ENCODE results near the gene CGAS.
"Not testable (repeated sequence)": the region's sequence is repeated elsewhere in the genome, so short reads cannot be mapped to it uniquely, and the experiment has no call there.

CGAS gene

DNA sequence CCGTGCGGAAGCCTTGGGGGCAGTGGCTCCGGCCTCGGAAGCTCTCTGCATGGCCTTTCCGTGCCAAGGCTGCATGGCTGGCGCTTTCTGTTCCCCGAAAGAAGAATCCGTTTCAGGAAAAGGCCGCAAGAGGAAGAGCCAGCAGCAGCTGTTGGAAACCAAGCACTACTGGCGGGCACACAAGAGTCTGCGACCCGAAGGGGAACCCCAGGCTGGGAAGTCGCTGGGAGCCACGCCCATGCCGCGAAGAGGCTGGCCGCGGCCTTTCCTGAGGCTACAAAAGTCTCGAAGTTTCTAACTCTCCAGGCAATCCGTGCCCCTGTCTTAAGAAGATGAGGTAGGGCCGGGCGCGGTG, at the start of gene CGAS:
CGAS (minus strand) TSS at position 191 of the 355 bp plus-strand sequence; CDS start at position 75, 116 bp downstream.
- DNase-seq = peak in 40 of 56 donors; percentile 2 to 60 (median 28)

DNA sequence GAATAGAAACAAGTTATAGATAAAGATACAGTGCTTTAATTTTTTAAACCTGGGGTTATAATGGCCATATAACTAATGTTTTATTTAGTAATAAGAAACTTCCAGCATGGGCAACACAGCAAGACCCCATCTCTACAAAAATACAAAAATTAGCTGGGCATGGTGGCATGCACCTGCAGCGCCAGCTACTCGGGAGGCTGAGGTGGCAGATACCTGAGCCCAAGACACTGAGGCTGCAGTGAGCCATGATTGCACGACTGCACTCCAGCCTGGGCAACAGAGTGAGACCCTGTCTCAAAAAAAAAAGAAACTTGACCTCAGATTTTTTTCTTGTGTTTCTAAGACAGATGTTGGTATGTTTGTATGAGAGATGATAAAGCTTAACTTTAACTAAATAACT, 45.8 kb upstream of the CGAS start:
- DNase-seq = no peak

DNA sequence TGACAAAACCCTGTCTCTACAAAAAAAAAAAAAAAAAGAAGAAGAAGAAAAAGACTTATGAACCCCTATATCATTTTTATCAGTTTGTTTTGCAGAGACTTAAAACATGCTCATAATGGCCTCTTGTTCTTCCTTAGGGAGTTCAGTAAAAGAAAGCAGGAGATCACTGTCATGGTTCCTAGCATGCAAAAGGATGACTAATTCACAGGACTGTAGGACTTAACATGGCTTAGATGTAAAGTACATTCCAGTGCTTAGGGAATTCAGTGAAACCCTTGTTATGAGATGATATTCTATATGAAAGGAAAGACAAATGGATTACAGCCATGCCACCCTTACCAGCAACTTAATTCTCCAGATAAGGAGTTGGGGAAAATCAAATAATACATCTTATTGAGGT, 39.3 kb upstream of the CGAS start:
- DNase-seq = no peak

DNA sequence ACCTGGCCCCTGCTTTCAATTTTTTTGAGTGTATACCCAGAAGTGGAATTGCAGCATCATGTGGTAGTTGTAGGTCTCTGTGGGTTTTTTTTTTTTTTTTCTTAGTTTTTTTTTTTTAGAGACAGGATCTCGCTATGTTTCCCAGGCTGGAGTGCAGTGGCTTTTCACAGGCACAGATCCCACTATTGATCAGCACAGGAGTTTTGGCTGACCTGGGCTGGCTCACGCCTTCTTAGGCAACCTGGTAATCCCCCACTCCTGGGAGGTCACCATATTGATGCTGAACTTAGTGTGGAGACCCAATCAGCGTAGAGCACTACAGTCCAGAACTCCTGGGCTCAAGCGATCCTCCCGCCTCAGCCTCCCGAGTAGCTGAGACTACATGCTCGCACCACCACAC, 35.4 kb upstream of the CGAS start:
- DNase-seq = no peak

DNA sequence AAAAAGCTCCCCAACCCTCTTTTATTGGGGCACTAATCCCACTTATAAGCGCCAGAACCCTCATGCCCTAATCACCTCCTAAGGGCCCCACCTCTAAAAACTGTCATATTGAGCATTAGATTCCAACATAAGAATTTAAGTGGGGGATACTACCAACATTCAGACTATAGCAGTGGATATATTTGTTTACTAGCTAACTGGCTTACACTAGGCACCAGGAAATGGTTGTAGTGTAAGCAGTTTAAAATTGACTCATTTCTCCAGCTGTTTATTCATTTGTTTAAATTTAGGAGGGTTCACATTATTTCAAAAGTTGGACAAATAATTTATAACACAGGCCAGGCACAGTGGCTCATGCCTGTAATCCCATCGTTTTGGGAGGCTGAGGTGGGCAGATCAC, 32.3 kb upstream of the CGAS start:
- DNase-seq = no peak

DNA sequence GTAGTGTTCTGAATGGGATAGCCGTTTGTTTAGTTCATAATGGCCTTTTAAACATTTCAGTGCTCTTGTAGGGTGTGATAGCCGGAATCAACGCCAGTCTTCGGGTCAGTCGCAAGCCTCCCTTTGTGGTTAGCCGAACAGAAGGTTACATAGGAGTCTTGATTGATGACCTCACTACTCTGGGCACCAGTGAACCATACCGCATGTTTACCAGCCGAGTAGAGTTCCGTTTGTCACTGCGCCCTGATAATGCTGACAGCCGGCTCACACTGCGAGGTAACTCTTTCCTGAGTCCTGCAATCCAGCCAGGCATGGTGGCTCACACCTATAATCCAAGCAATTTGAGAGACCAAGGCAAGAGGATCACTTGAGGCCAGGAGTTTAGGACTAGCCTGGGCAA, 29.9 kb upstream of the CGAS start:
- DNase-seq = no peak

DNA sequence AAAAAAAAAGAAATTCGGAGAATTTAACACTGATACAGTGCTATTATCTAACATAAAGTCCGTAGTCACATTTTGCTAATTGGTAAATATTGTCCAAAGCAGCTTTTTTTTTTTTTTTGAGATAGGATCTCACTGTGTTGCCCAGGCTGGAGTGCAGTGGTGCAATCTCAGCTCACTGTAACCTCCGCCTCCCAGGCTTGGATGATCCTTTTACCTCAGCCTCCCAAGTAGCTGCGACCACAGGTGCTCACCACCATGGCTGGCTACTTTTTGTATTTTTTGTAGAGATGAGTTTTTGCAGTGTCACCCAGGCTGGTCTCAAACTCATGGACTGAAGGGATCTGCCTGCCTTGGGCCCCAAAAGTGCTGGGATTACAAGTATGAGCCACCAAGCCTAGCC, 25.3 kb upstream of the CGAS start:
- DNase-seq = no peak

DNA sequence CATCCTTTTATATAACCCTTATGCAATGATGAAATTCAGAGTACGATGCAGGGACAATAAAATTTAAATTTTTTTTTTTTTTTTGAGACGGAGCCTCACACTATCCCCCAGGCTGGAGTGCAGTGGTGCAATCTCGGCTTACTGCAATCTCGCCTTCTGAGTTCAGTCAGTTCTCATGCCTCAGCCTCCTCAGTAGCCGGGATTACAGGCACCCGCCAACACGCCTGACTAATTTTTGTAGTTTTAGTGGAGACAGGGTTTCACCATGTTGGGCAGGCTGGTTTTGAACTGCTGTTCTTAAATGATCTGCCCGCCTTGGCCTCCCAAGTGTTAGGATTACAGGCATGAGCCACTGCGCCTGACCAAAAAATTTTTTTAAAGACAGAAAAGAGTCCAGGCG, 24.6 kb upstream of the CGAS start:
- no peak for DNase-seq

DNA sequence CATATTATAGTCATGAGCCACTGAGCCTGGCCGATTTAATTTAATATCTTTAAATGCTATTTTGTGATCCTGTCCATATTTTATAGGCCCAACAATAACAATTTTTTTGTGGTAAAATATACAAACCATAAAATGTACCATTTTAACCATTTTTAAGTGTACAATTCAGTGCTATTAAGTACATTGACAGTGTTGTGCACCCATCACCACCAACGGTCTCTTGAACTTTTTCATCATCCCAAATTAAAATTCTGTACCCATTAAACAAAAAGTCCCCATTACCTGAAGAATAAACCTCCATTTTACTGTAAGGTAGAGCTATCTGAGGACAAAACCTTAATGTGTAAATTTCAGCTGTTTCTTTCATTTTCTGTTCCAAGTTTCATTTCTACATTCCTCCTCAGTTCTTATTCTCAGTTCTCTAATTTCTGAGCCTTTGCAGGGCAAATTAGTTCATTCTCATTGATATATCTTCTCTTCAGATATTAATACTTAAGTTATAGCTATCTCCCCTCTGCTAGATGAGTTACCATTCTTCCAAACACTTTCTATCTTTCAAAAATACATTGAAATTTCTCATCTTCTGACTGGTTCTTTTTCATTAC, 19.7 kb upstream of the CGAS start:
- DNase-seq = no peak

DNA sequence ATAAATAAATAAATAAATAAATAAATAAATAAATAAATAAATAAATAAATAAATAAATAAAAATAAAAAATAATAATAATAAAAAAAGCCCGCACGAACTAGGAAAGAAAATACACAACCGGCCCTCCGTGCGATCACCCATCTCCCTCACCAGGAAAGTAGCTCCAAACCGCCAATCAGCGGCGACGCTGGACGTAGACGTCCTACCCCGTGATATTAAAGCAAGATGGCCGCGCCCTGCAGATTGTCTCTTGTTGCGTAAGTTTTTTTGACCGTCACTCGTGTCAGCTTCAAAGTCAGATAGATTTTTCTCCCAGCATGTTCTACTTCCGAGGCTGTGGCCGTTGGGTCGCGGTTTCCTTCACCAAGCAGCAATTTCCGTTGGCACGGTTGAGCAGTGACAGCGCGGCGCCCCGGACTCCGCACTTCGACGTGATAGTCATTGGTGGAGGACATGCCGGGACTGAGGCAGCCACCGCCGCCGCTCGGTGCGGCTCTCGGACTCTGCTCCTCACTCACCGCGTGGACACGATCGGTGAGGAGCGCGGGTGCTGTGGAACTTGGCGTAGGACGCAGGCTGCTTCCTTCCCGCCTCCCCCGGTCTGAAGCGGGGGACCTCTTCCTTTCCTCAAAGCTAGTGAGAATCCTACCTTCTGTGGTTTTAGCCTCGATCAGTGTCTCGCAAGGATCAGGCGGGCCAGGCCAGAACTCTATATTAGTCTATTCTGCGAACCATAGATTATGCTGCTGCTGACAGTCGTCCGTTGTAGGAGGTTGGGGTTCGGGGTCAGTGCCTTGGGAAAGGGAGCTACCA, 9.6 kb upstream of the CGAS start, which contains the start of gene MTO1:
MTO1 (plus strand) TSS at position 201 of the 814 bp plus-strand sequence; CDS start at position 319, 118 bp downstream.
- DNase-seq = peak; percentile 22 to 95 (median 78)

DNA sequence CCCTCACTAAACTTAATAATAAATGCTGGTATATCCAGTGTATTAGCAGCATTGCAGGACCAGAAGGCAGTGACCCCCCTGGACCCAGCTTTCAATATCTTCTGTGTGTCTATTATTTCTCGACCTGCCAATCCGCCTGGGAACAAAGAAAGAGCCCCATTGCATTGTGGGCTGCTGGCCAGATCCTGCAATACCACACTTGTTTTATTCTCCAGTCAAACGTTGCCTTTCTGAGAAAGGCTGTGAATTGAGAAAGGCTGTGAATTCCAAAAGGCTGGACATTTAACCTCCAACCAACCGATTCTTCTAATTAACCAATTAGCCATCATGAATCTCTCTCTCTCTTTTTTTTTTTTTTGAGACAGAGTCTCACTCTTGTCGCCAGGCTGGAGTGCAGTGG, 8.0 kb upstream of the CGAS start:
- DNase-seq = peak in 43 of 56 donors; percentile 1 to 63 (median 18)

DNA sequence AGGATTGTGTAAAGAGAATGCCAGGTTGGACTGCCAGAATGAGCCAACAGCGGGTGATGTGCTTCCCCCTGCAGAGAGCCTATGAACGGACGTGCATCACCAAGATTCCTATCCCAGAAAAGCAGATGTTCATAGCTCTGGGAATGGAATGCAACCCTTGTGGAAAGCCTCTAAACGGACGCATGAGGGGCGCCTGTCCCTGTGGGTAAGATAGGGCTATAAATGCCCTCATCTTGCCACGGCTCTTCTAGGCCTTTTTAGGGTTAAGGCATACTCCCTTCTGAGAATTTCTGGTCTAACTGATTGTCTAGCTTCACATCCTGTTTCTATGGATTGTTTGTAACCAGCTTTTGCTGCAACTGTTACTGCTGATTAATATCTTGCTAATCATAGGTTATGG, 7.4 kb upstream of the CGAS start:
- DNase-seq = not testable (repeated sequence)

DNA sequence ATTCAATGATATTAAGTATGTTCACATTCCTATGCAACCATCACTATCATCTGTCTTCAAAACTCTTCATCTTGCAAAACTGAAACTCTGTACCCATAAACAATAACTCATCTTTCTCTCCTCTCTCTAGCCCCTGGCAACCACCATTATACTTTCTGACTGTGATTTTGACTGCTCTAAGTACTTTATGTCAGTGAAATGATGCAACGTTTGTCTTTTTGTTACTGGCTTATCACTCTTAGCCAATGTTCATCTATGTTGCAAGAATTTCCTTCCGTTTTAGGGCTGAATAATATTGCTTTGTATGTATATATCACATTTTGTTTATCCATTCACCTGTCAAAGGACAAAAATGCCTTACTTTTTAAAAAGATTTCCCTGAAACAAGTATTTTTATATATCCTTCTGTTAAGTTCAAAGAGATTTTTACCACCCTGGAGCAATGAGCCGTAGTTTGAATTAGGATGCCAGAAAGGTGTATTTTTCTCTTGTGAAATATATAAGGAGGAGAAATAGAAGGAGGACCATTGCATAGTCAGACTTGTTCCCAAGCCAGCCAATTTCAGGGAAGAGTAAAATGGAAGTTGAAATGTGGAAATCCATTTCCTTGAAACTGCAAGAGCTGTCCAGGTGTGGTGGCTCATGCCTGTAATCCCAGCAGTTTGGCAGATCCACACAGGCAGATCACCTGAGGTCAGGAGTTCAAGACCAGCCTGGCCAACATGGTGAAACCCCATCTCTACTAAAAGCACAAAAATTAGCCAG, 4.0 kb upstream of the CGAS start:
- no peak for DNase-seq

DNA sequence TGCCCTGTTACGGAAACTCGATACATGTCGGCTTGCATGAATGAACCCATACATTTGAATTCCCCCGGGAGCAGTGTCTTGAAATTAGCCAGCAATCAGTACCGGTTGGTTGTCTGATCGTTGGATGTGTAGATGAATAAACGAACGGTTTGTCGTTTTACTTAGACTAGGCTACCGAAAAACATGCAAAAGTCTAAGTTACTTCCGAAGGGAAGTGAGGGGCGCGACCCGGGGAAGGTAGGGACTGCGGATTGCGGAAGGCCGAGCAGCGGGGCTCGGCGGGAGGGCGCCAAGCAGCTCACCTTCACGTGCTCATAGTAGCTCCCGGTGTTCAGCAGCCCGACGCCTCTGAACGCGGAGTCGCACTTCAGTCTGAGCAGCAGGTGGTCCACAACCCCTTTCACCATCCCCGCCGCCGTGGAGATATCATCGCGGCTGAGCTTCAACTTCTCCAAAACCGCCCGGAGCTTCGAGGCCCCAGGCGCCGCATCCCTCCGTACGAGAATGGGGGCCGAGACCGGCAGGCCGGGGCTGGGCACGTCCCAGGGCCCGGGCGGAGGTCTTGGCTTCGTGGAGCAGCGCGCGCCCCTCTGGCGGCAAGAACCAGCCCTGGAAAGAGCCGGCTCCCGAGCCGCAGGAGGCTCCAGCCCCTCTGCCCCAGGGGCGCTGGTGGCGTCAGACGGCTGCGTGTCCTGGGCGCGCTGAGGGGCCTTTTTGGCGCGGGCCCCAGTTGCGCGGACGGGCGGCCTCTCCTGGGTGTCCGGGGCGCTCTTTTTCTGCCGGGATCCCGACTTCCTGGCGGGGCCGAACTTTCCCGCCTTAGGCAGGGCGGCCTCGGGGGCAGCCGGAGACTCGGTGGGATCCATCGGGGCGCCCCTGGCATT, 632 bp downstream of the CGAS start:
- peak in 15 of 56 donors; percentile 2 to 37 (median 23) for DNase-seq

DNA sequence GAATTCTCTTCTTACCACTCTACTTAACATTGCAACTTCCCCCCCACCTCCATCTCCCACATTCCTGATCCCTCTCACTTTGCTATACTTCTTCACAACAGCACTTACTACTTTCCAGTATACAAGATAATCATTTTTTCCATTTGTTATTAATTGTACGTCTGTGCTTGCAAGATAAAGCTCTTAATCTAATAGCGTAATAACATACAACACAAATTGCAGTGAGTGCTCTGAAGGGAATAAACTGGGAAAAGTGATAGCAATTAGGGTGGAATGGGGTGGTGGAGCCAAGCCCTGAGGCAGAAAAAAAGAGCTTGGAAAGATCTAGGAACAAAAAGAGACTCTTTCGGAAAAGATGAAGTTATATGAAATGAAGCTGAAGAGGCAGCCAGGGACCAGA, 8.5 kb downstream of the CGAS start:
- no peak for DNase-seq

DNA sequence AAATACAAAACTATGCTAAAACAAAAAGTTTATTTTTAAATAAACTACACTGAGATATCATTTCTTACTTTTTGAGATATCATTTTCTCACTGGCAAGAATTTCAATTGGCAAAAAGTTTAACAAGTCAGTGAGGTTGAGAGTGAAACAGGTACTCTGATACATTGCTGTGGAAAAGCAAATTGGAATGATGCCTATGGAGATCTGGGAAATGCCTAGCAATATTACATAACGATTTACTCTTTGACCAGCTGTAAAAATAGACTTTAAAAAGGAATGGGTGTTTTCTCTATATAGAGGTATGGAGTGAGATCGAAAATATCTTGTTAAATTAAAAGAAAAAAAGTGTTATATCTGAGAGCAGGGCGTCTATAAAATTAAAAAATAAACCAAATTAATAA, 16.9 kb downstream of the CGAS start:
- DNase-seq = no peak

DNA sequence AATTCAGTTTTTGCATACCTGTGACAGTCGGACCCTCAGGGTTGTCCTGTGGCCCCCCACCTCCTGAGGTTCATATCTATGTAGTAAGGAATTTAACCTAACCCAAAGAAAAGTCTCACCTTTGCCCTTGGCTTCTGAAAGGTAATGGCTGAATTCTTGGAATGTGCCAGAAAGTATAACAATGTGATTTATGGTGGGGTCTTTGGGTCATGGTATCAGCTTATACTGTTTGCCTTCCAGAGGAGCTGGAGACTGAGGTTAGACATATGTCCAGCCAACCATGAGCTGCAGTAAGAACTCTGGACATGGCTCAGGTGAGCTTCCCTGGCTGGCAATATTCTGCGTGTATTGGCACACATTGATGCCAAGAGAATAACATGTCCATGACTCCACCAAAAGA, 30.6 kb downstream of the CGAS start:
- no peak for DNase-seq

DNA sequence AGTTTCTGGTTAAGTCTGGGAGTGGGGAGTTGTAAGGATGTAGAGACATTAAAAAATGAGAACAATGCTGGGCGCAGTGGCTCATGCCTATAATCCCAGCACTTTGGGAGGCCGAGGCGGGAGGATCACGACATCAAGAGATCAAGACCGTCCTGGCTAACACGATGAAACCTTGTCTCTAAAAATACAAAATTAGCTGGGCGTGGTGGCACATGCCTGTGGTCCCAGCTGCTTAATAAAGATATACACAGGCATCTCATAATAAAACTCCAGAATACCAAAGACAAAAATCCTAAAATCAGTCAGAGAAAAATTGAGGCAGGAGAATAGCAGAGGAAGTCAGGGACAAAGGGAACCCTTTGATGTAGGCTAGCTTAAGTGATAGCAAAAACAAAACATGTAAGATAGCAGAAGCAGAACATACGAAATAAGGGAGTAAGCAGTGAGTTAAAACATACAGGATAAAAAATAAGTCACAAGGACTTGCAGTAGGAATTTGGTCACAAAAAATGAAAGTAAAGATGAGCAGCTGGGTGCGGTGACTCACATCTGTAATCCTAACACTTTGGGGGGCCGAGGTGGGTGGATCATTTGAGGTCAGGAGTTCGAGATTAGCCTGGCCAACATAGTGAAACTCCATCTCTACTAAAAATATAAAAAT, 33.9 kb downstream of the CGAS start:
- DNase-seq = no peak

DNA sequence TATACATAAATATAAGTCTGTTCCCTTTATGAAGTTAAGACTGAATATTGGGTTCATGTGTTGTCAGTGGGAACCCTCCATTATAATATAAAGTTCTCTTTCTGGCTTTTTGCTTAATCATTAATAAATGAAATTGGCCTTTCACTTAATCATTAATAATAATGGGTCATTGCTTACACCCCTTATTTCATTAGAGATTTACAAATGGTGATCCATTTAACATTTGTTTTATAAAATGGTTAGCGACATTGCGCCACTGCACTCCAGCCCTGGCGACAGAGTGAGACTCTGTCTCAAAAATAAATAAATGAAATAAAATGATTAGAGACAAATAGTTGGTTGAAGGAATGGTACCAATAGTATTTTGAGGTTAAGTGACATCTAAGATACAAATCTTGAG, 39.0 kb downstream of the CGAS start:
- DNase-seq = no peak

DNA sequence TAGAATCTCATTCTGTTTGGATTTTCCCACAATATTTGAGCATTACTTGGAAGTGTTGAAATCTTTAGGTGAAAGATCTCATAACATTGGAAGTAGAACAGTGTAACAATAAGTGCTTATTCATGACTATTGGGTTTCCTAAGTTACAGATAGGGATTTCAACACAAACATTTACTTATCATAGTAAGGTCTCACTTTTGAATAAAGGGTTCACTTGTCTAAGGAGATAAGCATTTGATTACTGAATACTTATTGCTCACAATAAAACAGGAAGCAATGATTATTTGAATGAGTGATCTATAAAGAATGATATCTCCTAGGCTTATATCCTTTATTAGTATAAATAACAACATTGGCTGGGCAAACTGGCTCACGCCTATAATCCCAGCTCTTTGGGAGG, 42.7 kb downstream of the CGAS start:
- DNase-seq = no peak

DNA sequence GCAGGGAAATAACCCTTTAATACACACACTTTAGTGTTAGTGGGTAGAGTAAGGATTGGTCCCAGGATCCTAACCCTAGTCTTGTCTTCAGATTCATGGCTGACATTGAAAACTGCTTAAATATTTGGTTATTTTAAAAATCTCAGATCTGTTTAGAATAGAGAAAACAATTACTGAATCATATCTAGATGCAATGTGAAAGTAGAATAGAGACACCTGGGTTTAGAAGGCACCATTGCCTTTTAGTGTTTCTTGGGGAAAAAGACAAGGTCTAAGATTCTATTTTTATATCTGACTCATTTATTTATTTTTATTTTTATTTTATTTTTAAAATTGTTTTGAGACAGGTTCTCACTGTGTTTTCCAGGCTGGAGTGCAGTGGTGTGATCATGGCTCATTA, 51.4 kb downstream of the CGAS start:
- DNase-seq = no peak
